Measurements from ENCODE around the gene NCOA5. TPM values are rescaled to one million over a fixed set of nuclear protein-coding genes. Genes with fewer than 3 reads are reported as not detected.
A peak's percentile ranks its signal among the peaks of the same experiment; 100 is the strongest.

NCOA5 gene
- total and polyA plus RNA-seq, 9 of the 15 experiments (the other 6 are each of a cell fraction or from before 2014, with no cell fraction given): 3.9 to 22.8 (median 13.8) TPM

- TF ChIP-seq HINFP (tag; conservative IDR thresholded peaks at IDR 0.05; ENCODE audit: low read depth): peak; percentile 62; the same call in 1 of the 2 replicates
- TF ChIP-seq BHLHE40 (IDR thresholded peaks at IDR 0.05; ENCODE audit: low read length): no peak
- TF ChIP-seq EHMT2 (IDR thresholded peaks at IDR 0.05): 0 out of 2 replicates have a peak, but pooled peaks have one; percentile 11
- peak; percentile 78; the same call in 1 of the 2 replicates for TF ChIP-seq OTX1 (CRISPR knock-in tag; IDR thresholded peaks at IDR 0.05)
- no peak for TF ChIP-seq HBP1 (CRISPR knock-in tag; IDR thresholded peaks at IDR 0.05)
- peak; percentile 39; the same call in 1 of the 2 replicates for TF ChIP-seq SPI1 (IDR thresholded peaks at IDR 0.05; ENCODE audit: borderline replicate concordance, low read depth, low read length)
- TF ChIP-seq ELF4 (CRISPR knock-in tag; IDR thresholded peaks at IDR 0.05): 0 out of 2 replicates have a peak, but pooled peaks have one; percentile 34
These were observed 21.5 kb upstream of the NCOA5 start (continued) for GRCh38 chr20:46111028-46111835.
